ENCODE results near the gene SPACDR. TPM values are rescaled to one million over a fixed set of nuclear protein-coding genes. Genes with fewer than 3 reads are reported as not detected.

The SPACDR gene, protein sequence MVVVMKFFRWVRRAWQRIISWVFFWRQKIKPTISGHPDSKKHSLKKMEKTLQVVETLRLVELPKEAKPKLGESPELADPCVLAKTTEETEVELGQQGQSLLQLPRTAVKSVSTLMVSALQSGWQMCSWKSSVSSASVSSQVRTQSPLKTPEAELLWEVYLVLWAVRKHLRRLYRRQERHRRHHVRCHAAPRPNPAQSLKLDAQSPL
- total RNA-seq: 0.26 TPM in 1 of 2 replicates, not detected in the other

DNA sequence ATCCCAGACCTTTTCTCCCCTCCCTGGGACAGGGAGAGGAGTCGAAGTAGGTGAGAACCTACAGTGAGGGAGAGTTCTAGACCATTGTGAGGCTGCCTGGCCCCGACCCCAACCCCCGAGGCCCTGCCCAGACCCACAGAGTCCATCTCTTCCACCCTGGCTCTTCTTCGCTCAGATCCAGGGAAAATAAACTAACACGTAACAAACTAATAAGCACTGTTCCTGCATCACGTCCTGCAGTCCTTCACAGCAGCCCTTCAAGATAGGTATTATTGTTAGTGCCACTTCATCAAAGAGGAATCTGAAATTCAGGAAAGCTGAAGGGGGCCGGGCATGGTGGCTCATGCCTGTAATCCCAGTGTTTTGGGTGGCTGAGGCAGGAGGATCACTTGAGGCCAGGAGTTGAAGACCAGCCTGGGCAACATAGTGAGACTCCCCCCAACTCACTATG is at the start of gene SPACDR:
Gene SPACDR (minus strand): TSS at position 51 of the 451 bp plus-strand sequence. CDS start 235 bp downstream, outside the sequence.

DNA sequence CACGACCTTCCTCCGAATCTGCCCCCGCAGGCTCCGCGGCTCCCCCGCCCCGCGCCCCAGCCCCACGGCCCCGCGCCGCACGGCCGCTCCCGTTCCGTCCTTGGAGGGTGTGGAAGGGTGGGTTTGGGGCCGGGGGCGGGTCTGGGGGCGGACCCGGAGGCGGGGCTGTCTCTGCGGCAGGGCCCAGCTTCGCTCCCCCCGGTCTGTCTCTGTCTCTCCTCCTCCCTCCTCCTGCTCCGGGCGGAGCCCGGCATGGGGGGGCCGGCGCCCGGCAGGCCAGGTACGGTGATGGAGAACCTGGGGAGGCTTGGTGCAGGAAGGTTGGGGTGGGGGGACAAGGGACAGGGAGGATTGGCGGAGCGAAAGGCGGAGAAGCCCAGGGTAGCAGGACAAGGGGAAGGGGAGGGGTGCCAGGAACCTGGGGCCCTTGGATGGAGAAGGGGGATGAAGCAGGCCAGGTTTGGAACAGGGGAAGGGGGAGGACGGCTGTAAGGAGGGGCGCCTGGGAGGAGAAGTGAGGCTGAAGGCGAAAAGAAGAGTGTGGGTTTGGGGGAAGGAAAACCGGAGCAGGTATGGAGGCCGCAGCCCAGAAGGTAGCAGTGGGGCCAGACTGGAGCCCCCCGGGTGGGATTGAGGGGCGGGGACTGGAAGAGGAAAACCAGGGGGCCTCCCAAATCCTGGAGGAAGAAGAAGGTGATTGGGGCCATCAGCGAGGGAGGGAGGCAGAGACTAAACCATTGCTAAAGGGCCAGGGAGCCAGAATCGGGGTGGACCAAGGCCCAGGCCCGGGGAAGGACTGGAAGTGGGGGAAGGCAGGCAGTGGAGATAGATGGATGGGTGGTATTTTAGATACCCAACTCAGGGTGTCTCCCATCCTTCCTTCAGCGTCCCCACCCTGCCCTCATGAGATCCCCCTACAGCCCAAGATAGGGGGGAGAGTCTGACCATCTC is 19.9 kb upstream of the SPACDR start, which contains the start of gene NYAP1:
Gene NYAP1 (plus strand): TSS at position 206 of the 951 bp plus-strand sequence. CDS start 1,385 bp downstream, outside the sequence.

DNA sequence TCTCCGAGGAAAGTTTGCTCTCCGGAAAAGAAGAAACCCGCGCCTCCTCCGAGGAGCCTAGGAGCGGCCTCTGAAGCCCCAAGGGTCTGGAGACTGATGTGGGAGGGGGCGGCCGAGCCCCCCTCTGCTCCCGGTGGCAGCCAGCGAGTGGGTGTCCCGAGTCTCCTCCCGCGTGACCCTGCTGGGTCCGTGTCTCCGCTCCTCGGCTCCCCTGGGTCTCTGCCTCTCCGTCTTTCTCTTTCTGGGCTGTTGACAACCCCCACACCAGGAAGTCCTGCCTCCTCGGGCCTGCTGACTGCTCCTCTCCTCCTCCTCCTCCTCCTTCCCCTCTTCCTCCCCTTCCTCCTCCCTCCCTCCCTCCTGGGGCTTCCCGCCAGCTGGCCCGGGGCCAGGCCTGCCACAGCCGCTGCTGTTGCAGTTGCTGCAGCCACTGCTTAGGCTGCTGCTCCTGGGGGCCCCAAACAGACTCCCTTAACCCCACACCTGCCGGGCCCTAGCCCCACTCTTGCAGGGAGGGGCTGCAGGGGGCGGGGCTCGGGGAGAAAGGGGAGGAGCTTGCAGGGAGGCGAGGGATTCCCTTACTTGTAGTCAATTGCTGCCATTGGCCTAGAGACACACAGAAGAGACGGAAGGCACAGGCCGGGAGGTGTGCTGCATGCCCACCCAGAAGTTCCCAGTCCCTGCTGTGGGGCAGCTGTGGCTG is 15.0 kb upstream of the SPACDR start, which contains the start of gene TSC22D4:
Gene TSC22D4 (minus strand): TSS at position 257 of the 703 bp plus-strand sequence. CDS start 1,176 bp downstream, outside the sequence.

DNA sequence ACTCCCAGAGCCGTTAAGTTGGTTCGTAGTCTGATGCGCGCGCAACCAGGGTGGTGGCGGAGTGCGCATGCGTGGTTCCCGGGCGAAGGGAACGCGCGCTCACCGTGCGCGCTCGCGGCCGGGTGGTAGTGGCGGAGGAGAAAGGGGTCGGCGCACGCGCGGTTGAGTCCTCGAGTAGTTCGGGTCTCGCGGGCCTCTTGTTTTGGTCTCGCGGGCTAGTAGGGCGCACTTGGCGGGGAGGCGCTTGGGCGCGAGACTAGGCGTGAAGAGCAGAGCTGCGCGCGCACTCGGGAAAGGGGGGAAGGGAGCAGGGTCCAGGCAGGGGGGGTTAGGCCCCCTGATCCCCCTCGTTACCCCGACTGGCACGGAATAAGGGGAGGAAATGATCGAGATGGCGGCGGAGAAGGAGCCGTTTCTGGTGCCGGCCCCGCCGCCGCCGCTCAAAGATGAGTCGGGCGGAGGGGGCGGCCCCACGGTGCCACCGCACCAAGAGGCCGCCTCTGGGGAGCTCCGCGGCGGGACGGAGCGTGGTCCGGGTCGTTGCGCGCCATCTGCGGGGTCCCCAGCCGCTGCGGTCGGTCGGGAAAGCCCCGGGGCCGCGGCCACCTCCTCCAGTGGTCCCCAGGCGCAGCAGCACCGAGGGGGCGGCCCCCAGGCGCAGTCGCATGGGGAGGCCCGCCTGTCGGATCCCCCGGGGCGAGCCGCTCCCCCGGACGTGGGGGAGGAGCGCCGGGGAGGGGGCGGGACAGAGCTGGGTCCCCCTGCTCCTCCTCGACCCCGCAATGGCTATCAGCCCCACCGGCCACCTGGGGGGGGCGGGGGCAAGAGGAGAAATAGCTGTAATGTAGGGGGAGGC is 34.2 kb downstream of the SPACDR start, which contains the start of gene MEPCE:
Gene MEPCE (plus strand): TSS at position 195 of the 856 bp plus-strand sequence. CDS start 188 bp downstream, at position 383.

DNA sequence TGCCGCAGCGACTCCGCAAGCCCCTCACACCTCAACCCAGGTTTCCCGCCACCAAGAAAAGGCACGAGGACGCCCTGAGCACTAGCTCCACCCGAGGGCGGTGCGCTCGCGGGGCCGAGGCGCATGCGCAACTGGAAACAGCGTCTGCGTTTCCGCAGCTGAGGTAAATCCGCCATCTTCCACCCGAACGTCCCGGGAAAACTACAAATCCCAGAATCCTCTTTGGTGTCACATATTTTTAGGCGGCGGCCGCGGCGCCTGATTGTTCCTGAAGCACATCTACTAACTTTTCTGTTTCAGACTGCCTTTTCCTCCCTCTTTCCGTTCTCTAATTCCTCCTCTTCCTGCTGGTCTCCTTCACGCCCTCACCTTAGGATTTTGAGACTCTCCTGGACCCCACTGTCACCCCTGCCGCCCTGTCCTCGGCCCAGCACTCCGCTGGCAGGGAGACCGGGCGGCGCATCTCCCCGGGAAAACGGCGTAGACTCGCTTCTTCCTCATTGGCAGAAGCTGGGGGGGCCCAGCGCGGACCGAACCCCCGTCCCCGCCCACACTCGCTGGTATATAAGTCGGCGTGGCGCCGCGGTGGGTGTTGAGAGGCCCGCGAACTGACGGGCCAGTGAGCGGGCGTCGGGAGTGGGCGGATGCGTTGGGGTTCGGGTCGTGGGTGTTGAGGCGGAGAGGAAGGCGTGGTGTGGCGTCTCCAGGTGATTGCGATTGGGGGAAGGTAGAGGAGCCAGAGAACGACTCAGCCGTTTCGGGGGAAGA is 35.7 kb downstream of the SPACDR start, which contains the start of gene ZCWPW1:
Gene ZCWPW1 (minus strand): TSS at position 505 of the 768 bp plus-strand sequence. CDS start 8,054 bp downstream, outside the sequence.

Other genes with a start within 250 kb of the SPACDR start
- gene PVRIG, start 244.3 kb downstream of the SPACDR start, total RNA-seq: not detected in 2 replicates
- not detected in 2 replicates for gene SPDYE3, start 156.6 kb downstream of the SPACDR start, total RNA-seq
- 7.8 and 11.8 TPM in 2 replicates for gene PILRB, start 106.1 kb downstream of the SPACDR start, total RNA-seq
- 0.65 TPM in 1 of 2 replicates, not detected in the other for gene PILRA, start 90.8 kb downstream of the SPACDR start, total RNA-seq
- 2.4 and 3.5 TPM in 2 replicates for gene ZCWPW1, start 35.6 kb downstream of the SPACDR start, total RNA-seq
- 33.4 and 35.0 TPM in 2 replicates for gene MEPCE, start 34.4 kb downstream of the SPACDR start, total RNA-seq
- gene PPP1R35, start 27.8 kb downstream of the SPACDR start, total RNA-seq: 6.4 and 8.0 TPM in 2 replicates
- gene TSC22D4, start 15.0 kb upstream of the SPACDR start, total RNA-seq: 20.8 and 21.9 TPM in 2 replicates
- gene NYAP1, start 19.7 kb upstream of the SPACDR start, total RNA-seq: 1.1 and 1.8 TPM in 2 replicates
- gene AGFG2, start 74.9 kb upstream of the SPACDR start, total RNA-seq: 7.2 and 9.4 TPM in 2 replicates
- not detected in 2 replicates for gene SAP25, start 109.6 kb upstream of the SPACDR start, total RNA-seq
- 8.0 TPM in 2 replicates for gene LRCH4, start 121.9 kb upstream of the SPACDR start, total RNA-seq
- gene FBXO24, start 122.1 kb upstream of the SPACDR start, total RNA-seq: 0.13 and 0.43 TPM in 2 replicates
- 129 and 159 TPM in 2 replicates for gene PCOLCE, start 138.1 kb upstream of the SPACDR start, total RNA-seq
- 7.4 and 8.4 TPM in 2 replicates for gene MOSPD3, start 148.3 kb upstream of the SPACDR start, total RNA-seq
- 0.65 TPM in 2 replicates for gene TFR2, start 177.3 kb upstream of the SPACDR start, total RNA-seq
- gene ACTL6B, start 192.2 kb upstream of the SPACDR start, total RNA-seq: 0.11 TPM in 1 of 2 replicates, not detected in the other
- gene GNB2, start 209.5 kb upstream of the SPACDR start, total RNA-seq: 63.1 and 82.8 TPM in 2 replicates
- gene GIGYF1, start 230.0 kb upstream of the SPACDR start, total RNA-seq: 21.8 and 24.3 TPM in 2 replicates
- 23.5 and 24.2 TPM in 2 replicates for gene POP7, start 241.9 kb upstream of the SPACDR start, total RNA-seq

Data from articular chondrocyte of knee joint (primary cell).